Measurements from ENCODE around the gene PHF13.

- TF ChIP-seq CTCF (IDR thresholded peaks at IDR 0.05) (no peak), POLR2A (IDR thresholded peaks at IDR 0.05) (no peak)
Observed at GRCh38 chr1:6585841-6586240, 27.7 kb upstream of the PHF13 start.
